RCC 7860 (cell line): ENCODE data around the gene EEF1A2.
A peak's percentile ranks its signal among the peaks of the same experiment; 100 is the strongest.

ENCODE experiments used
- DNase-seq: peaks from one replicate; pipeline ENCODE4 v3.0.0-alpha.2; 2015; ENCODE audit warnings: low spot score
- FAIRE-seq: peaks from 2 replicates; lab custom pipeline; 2012; peaks lifted over from hg19 to GRCh38; lab: Jason Lieb, UNC

Gene EEF1A2

DNA sequence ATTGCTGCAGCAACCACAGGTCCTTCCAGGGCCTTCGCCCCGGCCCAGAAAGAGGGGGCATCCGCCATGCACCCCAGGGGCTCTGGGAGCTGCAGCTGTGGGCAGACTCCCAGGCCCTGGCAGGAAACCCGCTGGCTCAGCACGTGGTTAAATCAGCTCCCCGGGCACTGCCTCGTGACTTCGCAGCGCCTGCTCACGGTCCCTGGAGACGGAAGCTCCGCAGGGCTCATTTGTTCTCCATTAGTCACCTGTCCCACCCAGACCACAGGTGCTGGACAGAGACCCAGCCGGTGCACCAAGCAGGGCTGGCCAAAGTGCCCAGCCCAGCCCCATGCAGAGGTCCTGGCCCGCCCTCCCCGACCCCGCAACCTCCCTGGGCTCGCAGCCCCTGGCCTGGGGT is 41.1 kb downstream of the EEF1A2 start:
- FAIRE-seq, result no peak

DNA sequence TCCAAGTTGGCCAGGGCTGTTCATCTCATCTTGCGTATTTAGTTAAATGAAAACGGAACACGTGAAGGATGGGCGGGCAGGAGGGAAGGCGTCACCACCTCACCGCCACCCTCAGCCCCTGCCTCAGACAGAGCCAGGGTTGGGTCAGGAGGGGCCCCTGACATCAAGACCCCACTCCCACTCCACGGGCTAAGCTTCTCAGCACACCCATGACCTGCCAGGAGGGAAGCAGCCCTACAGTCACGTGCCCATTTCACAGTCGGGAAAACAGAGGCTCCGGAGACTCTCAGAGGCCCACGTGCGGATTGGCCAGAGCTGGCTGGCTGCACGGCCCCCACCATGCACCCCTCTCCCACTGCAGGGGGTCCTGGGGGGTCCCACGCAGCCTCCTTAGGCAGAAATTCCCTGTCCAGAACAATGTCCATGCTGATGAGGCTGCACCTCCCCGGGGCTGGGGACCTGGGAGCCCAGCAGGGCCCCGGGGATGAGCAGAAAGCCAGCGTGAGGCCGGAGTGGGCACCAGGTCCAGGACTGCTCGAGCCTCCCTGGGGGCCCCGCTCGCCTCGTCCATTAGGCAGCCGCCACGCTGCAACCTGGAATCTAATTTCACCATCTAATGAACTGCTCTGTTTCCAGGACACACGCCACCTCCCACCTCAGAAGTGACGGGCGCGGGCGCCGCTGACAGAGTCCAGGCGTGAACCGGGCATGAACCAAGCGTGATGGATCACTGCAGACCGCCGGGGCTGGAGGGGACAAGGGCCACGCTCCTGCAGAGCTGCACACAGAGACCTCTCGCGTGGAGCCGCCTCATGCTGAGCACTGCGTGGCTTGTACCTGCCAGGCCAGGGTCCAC is 42.2 kb downstream of the EEF1A2 start:
- DNase-seq, result no peak
- FAIRE-seq, result no peak

More for the DNA sequence above, 41.1 kb downstream of the EEF1A2 start:
- DNase-seq, result peak; percentile 41

- DNase-seq (no peak), FAIRE-seq (no peak)
Observed at GRCh38 chr20:63455568-63455859, 43.4 kb downstream of the EEF1A2 start.

DNA sequence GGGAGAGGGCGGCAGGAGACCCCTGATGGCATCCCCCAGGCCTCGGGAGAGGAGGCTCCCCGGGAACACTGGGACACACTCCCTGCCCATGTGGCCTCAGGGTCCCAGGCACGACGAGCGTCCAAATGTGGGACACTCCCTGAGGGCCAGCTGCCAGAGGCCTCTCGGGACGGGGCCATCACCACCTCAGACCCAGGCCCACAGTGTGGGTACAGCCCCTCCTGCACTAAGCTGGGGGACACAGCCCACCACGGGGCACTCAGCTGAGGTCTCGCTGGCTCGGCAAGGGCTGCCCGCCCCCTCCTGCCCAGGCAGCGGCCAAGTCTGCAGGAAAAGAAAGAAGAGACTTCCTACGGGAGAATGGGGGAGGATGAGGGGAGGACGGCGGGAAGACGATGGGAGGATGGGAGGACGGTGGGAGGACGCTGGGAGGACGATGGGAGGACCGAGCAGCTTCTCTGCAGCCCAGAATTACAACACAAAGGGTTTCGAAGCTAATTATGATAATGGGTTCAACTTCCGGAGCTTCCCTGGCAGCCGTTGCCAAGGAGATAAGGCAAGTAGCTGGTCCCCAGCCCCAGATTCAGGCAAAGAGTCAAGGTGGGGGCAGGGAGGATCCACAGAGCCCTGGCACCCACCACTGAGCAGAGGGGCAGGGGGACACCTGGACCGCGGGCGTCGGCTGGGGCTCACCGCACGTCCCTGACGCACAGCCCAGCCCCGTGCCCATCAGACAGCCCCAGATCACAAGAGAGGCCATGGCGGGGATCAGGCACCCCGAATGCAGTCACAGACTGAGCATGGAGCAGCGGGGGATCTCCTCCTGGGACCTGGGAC is 43.9 kb downstream of the EEF1A2 start:
- DNase-seq, result no peak
- no peak for FAIRE-seq

DNA sequence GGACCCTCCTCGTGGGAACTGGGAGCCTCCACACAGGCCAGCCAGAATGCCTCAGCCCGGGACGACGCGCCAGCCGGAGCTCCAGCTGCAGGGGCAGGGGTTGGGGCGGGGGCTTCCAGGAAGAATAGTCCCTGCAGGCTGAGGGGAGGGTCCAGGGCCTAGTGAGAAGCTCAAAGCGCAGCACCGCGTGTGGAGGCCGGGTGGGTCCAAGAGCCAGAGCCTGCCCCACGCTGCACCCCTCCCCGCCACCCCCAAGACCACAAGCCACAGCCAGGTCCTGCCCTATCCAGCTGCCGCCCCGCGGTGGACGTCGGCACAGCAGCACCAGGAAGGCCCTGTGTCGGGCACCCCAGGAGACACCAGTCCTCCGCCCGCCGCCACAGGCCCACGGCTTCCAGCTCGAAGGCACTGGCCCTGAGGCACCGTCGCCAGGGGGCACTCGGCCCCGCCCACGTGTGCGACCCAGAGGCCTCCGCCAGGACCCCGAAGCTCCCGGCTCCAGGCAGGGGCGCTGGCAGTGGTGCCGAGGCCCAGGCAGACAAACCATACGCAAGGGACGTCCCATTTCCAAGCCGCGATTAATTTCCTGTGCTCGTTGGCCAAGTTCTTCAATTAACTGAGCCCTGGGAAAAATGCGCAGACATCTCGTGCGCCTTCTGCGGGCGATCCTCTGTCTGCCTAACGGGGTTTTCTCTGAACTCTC is 45.9 kb downstream of the EEF1A2 start:
- DNase-seq (no peak), FAIRE-seq (no peak)

DNA sequence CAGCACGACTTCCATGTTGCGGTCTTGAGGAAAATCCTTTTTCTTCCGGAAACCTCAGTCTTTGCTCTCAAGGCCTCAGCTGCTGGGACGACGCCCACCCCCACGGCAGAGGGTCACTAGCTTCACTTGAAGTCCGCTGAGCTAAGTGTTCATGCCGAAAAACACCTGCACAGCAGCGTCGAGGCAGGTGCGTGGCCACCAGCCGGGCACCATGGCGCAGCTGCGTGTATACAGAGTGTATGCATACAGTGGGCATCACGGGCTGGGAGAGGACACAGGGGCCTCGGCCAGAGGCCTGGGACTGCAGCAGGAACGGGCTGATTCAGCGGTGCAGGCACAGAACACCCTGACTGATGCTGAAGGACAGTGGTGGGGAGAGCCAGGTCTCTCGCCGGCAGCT is 46.5 kb downstream of the EEF1A2 start:
- DNase-seq (no peak), FAIRE-seq (no peak)

- FAIRE-seq (no peak), DNase-seq (no peak)
Observed at GRCh38 chr20:63451821-63452220, 47.1 kb downstream of the EEF1A2 start.

GRCh38 chr20:63449796-63450730 is 48.8 kb downstream of the EEF1A2 start:
- DNase-seq, result no peak
- FAIRE-seq, result no peak

- DNase-seq (no peak), FAIRE-seq (no peak)
Observed at GRCh38 chr20:63449025-63449424, 49.9 kb downstream of the EEF1A2 start.

- FAIRE-seq (no peak), DNase-seq (no peak)
Observed at GRCh38 chr20:63448031-63448430, 50.9 kb downstream of the EEF1A2 start.

DNA sequence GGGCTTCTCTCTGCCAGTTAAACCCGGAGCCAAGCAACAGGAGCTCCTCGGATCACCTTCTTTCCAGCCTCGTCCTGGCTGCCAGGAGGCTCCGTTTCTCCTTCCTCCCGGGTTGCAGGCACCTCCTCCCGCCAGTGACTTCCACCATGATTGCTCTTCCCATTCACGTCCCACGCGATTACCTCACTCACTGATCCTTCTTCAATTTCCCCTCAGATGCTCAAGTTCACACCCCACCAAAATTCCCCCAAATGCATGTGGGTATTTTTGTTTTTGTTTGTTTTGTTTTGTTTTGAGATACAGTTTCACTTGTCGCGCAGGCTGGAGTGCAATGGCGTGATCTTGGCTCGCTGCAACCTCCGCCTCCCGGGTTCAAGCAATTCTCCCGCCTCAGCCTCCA is 51.6 kb downstream of the EEF1A2 start:
- FAIRE-seq (no peak), DNase-seq (no peak)

GRCh38 chr20:63446216-63447024 is 52.5 kb downstream of the EEF1A2 start:
- FAIRE-seq (no peak), DNase-seq (no peak)

DNA sequence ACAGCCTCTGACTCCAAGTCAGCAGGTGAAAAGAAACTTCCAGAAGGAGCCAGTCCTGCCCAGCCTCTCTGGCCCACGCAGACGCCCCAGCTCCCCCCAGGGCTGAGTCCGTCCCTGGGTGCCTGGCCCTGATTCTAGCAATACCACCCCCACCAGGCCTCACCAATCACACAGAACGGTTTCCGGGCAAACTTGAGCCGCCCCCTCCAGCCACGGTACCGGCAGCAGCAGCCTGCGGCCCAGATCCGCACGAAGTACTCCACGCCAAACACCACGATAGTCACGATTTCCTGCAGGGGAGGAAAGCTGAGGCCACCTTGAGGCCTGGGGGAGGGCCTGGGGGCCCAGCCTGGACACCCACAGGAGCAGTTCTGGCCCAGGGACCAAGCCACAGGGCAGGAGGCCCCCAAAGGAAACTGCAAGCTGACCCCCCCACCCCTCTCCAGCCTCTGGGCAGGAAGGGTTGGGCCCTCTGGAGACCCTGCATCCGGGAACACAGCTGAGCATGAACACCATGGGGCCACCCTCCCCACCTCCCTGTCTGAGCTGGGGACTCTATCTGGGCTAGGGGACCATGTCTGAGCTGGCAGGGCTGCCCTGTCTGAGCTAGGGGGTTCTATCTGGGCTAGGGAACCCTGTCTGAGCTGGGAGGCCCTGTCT is 53.7 kb downstream of the EEF1A2 start:
- DNase-seq, result no peak
- FAIRE-seq, result no peak

DNA sequence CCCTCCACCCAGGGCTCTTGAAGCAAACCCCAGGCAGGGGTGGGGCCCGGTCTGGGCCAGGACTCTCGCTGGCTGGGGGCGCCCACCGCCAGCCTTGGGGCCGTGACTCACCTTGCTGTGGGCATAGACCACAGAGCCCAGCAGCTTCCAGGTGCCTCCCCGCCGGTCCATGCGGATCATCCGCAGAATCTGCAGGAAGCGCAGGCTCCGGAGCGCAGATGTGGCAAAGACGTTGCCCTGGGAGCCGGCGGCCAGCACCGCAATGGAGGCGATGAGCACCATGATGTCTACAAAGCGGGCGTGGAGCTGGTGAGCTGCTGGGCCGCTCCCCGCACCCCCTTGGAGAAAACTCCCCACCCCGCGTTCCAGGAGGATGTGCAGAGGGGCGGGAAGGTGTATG is 54.3 kb downstream of the EEF1A2 start:
- DNase-seq (no peak), FAIRE-seq (no peak)

DNA sequence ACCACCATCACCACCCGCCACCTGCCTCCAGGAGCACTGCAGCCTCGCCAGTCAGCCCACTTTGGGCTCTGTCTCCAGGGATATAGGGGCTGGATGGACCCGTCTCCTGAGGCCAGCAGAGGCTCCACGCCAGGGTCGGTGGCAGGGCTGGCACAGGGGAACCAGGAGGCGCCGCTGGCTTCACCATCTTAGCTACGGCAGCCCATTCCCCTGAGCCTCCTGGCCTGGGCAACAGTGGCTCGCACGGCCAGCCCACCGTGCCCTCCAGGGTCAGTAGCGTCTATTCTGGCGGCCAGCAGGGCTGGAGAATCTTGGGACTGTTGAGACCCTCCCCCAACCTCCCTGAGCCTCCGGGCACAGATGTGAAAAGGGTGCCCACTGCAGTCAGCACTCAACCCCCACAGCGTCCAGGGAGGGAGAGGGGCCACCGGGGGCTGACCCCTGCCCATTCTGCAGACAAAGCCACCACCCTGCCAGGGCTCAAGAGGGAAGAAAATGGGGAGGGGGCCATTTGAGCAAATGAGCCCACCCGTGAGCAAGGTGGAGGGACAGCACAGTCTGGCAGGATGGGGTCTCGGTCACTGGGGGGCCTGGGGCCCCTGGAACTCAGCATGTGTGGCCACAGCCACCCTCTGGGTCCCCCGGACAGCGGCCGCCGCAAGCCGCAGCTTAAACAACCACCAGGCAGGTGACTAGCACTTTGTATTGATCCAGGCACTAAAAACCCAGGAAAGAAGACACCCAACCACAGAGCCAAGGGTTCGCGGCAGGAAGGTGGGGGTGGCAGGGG is 55.1 kb downstream of the EEF1A2 start:
- DNase-seq (no peak), FAIRE-seq (no peak)

DNA sequence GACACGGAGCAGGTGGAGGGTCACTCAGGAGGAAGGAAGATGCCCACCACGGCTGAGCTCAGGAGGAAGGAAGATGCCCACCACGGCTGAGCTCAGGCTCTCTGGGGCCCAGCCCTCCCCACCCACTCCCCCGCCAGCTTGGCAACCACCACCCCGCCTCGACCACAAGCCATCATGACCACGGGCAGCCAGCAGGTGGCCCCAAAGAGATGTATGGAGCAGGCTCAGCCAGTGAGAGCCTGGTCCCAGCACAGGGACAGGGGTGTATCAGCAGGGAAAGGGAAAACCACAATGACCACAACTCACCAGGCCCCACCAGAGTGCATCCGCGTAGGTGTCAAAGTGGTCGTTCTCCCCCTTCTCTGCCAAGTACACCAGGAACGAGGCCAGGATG is 56.8 kb downstream of the EEF1A2 start:
- FAIRE-seq (no peak), DNase-seq (peak; percentile 9)

DNA sequence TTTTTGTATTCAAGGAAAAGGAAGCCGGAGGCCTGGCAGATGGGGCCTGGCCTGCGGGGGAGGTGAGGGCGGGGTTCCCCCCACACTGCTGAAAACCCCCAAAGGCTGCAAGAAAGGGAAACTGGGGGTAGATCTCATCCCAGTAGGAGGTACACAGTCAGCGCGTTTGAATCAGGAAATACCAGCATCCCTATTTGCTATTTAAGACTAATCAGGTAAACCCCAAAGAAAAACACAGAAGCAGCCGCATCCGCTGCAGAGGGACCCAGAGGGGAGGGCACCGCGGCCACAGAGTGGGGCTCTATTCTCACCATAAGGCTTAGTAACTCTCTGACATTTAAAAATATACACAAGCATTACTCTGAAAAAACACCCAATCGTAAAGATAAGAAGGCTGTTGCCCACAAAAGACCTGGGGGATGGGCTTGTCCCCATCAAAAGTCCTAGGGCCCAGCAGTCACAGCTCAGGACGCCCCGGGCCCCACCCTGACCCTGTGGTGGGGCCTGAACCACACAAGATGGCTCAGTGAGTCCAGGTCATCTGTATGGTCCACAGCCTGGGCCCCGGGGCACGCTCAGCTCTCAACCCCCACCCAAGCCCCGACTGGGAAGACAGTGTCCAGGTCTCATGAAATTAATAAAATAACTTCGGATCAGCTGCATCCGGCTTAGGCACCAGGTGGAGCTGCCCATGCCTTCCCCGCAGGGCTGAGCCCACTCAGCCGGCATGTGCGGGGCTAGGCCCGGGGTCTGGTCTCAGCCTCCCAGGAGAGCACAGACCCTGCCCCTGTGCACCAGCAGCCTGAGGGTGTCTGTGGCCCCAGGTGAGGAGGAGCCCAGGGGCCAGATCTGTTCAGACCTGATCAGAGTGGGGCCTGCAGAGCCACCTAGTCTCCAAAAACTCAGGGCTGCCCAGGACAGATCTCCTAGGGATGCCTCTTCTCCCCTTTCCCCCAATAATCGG is 57.5 kb downstream of the EEF1A2 start:
- FAIRE-seq (no peak), DNase-seq (no peak)
